A549 (cell line): ENCODE measurements around the gene TMEM164. TPM values are rescaled to one million over a fixed set of nuclear protein-coding genes. Genes with fewer than 3 reads are reported as not detected.

Source experiments
- ATAC-seq, 2 experiments: fragments of 200-7000 bp in 1 of 2; fragments of >200 bp in 1 of 2; cut with Nextera tagmentation in 1 of 2; cut with Tn5 transposase in 1 of 2; 3 replicates each; pipeline versions ENCODE4 v1.8.0 to v1.9.1; 2018 to 2020; ENCODE audit warnings: mild to moderate bottlenecking in 1 of 2, moderate library complexity in 1 of 2
- CTCF ChIA-PET: fragments of 300-600 bp; sonication (Branson Sonifier 250); formaldehyde crosslinking; extraction: SDS; loops from one replicate; lab custom pipeline; 2021; ENCODE audit warnings: antibody characterized with exemption, inconsistent platforms; lab: Yijun Ruan, JAX
- POLR2A ChIA-PET: fragments of 350-600 bp; formaldehyde crosslinking; extraction: SDS; loops from one replicate; lab custom pipeline; 2021; ENCODE audit warnings: antibody characterized with exemption, inconsistent platforms; lab: Yijun Ruan, JAX
- DNase-seq, 2 experiments: peaks; one replicate each; pipeline versions ENCODE4 v3.0.0 to v3.0.0-alpha.2; 2011 to 2016; ENCODE audit warnings: low read depth in 1 of 2, low spot score in 1 of 2
- FAIRE-seq: peaks from 2 replicates; lab custom pipeline; 2011; peaks lifted over from hg19 to GRCh38; lab: Jason Lieb, UNC
- H3K27ac ChIP-seq, 2 experiments: fragments of >200 bp; sonication (Bioruptor Twin); formaldehyde crosslinking; 3 replicates each; pipeline ENCODE4 v1.5.1; 2016 to 2017
- H3K4me1 ChIP-seq: fragments of >200 bp; sonication (Bioruptor Twin); formaldehyde crosslinking; 3 replicates; pipeline ENCODE4 v1.6.1; 2016
- H3K4me2 ChIP-seq: fragments of >200 bp; sonication (Bioruptor Twin); formaldehyde crosslinking; 3 replicates; pipeline ENCODE4 v1.6.1; 2016
- H3K4me3 ChIP-seq: fragments of >200 bp; sonication (Bioruptor Twin); formaldehyde crosslinking; 3 replicates; pipeline ENCODE4 v1.5.1; 2016
- H3K9me3 ChIP-seq: fragments of >200 bp; sonication (Bioruptor Twin); formaldehyde crosslinking; 3 replicates; pipeline ENCODE4 v1.6.1; 2016
- BHLHE40 ChIP-seq: IDR thresholded peaks from 2 replicates; pipeline ENCODE4 v1.6.1; 2012; ENCODE audit warnings: low read depth, low read length, inconsistent platforms
- CEBPB ChIP-seq, 2 experiments: fragments of >200 bp in 1 of 2; sonication (Bioruptor Twin) in 1 of 2; formaldehyde crosslinking in 1 of 2; IDR thresholded peaks; 2 replicates each; pipeline ENCODE4 v1.6.1; 2012 to 2016
- CHD2 ChIP-seq: fragments of 150-350 bp; IDR thresholded peaks from 2 replicates; pipeline ENCODE4 v1.6.1; 2014; ENCODE audit warnings: low read length; ENCODE audit not compliant: partially characterized antibody
- CHD4 ChIP-seq: fragments of 200-600 bp; sonication (generic); IDR thresholded peaks from 2 replicates; pipeline ENCODE4 v1.6.1; 2016; ENCODE audit warnings: antibody characterized with exemption, mild to moderate bottlenecking, borderline replicate concordance
- EHF ChIP-seq: fragments of 250-450 bp; sonication (Bioruptor Pico); IDR thresholded peaks from 2 replicates; pipeline ENCODE4 v1.5.0; 2020; ENCODE audit warnings: mild to moderate bottlenecking
- EP300 ChIP-seq, 2 experiments: fragments of >200 bp; sonication (Bioruptor Twin); formaldehyde crosslinking; IDR thresholded peaks; 2 replicates in 1 of 2; 3 replicates in 1 of 2; pipeline ENCODE4 v1.6.1; 2016 to 2017
- ESRRA ChIP-seq: fragments of 150-350 bp; IDR thresholded peaks from 2 replicates; pipeline ENCODE4 v1.6.1; 2014; ENCODE audit warnings: mild to moderate bottlenecking, low read length, borderline replicate concordance
- FOSB ChIP-seq: fragments of 250-450 bp; sonication (Bioruptor Pico); IDR thresholded peaks from 2 replicates; pipeline ENCODE4 v1.5.0; 2020; ENCODE audit warnings: mild to moderate bottlenecking, moderate library complexity
- FOXS1 ChIP-seq: fragments of 250-450 bp; sonication (Bioruptor Pico); IDR thresholded peaks from 2 replicates; pipeline ENCODE4 v1.5.0; 2020; ENCODE audit warnings: mild to moderate bottlenecking, moderate library complexity
- HDAC2 ChIP-seq: fragments of 200-600 bp; sonication (generic); IDR thresholded peaks from 2 replicates; pipeline ENCODE4 v1.6.1; 2016
- HOXA7 ChIP-seq: fragments of 250-450 bp; sonication (Bioruptor Pico); IDR thresholded peaks from 2 replicates; pipeline ENCODE4 v1.5.0; 2020; ENCODE audit warnings: mild to moderate bottlenecking, moderate library complexity
- HOXB5 ChIP-seq: fragments of 250-450 bp; sonication (Bioruptor Pico); IDR thresholded peaks from 2 replicates; pipeline ENCODE4 v1.5.0; 2020; ENCODE audit warnings: mild to moderate bottlenecking, moderate library complexity
- JUNB ChIP-seq: fragments of >200 bp; sonication (Bioruptor Twin); formaldehyde crosslinking; IDR thresholded peaks from 2 replicates; pipeline ENCODE4 v1.6.1; 2016
- KDM1A ChIP-seq: fragments of 200-600 bp; sonication (generic); IDR thresholded peaks from 2 replicates; pipeline ENCODE4 v1.6.1; 2016; ENCODE audit warnings: low read depth, mild to moderate bottlenecking
- KDM5A ChIP-seq: fragments of 200-600 bp; sonication (generic); IDR thresholded peaks from 2 replicates; pipeline ENCODE4 v1.6.1; 2016; ENCODE audit warnings: antibody characterized with exemption, mild to moderate bottlenecking
- MAFK ChIP-seq: fragments of 450-650 bp; IDR thresholded peaks from 2 replicates; pipeline ENCODE4 v1.6.1; 2014; ENCODE audit not compliant: partially characterized antibody
- MAZ ChIP-seq: fragments of 150-350 bp; IDR thresholded peaks from 2 replicates; pipeline ENCODE4 v1.6.1; 2014; ENCODE audit warnings: antibody characterized with exemption, low read depth, low read length, borderline replicate concordance
- MYC ChIP-seq: IDR thresholded peaks from 2 replicates; pipeline ENCODE4 v1.6.1; 2012; ENCODE audit warnings: mild to moderate bottlenecking, inconsistent platforms, low read length, improper control_type of control experiment, borderline replicate concordance
- NFE2L2 ChIP-seq: fragments of 150-350 bp; conservative IDR thresholded peaks from 2 replicates; pipeline ENCODE4 v1.6.1; 2014; ENCODE audit warnings: low read length
- NPAS2 ChIP-seq: fragments of 250-450 bp; sonication (Bioruptor Pico); IDR thresholded peaks from 2 replicates; pipeline ENCODE4 v1.8.0; 2022; ENCODE audit warnings: mild to moderate bottlenecking, moderate library complexity, borderline replicate concordance
- NR3C1 ChIP-seq: fragments of >200 bp; sonication (Bioruptor Twin); formaldehyde crosslinking; IDR thresholded peaks from 3 replicates; pipeline ENCODE4 v1.6.1; 2017
- PHF8 ChIP-seq: fragments of 200-600 bp; sonication (generic); IDR thresholded peaks from 2 replicates; pipeline ENCODE4 v1.6.1; 2016; ENCODE audit warnings: low read depth, mild to moderate bottlenecking, antibody characterized with exemption, moderate library complexity, borderline replicate concordance
- POLR2A ChIP-seq: IDR thresholded peaks from 2 replicates; pipeline ENCODE4 v1.6.1; 2012; ENCODE audit warnings: mild to moderate bottlenecking, low read length
- POLR2AphosphoS2 ChIP-seq: conservative IDR thresholded peaks from 2 replicates; pipeline ENCODE4 v1.6.1; 2012; ENCODE audit warnings: low read length, improper control_type of control experiment, inconsistent platforms
- RAD21 ChIP-seq, 2 experiments: fragments of >200 bp in 1 of 2; sonication (Bioruptor Twin) in 1 of 2; formaldehyde crosslinking in 1 of 2; IDR thresholded peaks in 1 of 2; conservative IDR thresholded peaks in 1 of 2; 2 replicates in 1 of 2; 3 replicates in 1 of 2; pipeline ENCODE4 v1.6.1; 2012 to 2018; ENCODE audit warnings: inconsistent platforms in 1 of 2
- RCOR1 ChIP-seq: fragments of 150-350 bp; IDR thresholded peaks from 2 replicates; pipeline ENCODE4 v1.6.1; 2014; ENCODE audit warnings: antibody characterized with exemption, low read length, low read depth
- RFX5 ChIP-seq: fragments of 450-650 bp; IDR thresholded peaks from 2 replicates; pipeline ENCODE4 v1.7.1; 2014; ENCODE audit warnings: antibody characterized with exemption, mild to moderate bottlenecking, moderate library complexity
- RNF2 ChIP-seq: fragments of 200-600 bp; sonication (generic); IDR thresholded peaks from 2 replicates; pipeline ENCODE4 v1.6.1; 2016; ENCODE audit warnings: low read depth, mild to moderate bottlenecking, antibody characterized with exemption, moderate library complexity, borderline replicate concordance
- TP53 ChIP-seq: fragments of 250-450 bp; sonication (Bioruptor Pico); IDR thresholded peaks from 2 replicates; pipeline ENCODE4 v1.5.0; 2021; ENCODE audit warnings: mild to moderate bottlenecking, moderate library complexity
- WGBS: methylation state at CpG from one replicate; pipeline ENCODE4 v1.1.6; 2017; ENCODE audit errors: missing lambda C conversion rate; 5-methylcytosine and 5-hydroxymethylcytosine counted together
- polyA plus RNA-seq, 4 experiments: library from polyadenylated mRNA; depleted of rRNA in 3 of 4; stranded (reverse); fragments of >200 nt; fragmentation: RNase III in 1 of 4; extraction: RNeasy Plus Mini Kit Qiagen cat#74134 plus additional on column Dnase treatment in 1 of 4; gene quantifications; 2 replicates in 3 of 4; 3 replicates in 1 of 4; pipeline ENCODE4 v1.2.3, GENCODE V29; 2011 to 2017
- TF ChIP-seq, protein P1 (sequence below): fragments of 450-650 bp; IDR thresholded peaks from 2 replicates; pipeline ENCODE4 v1.6.1; 2014; ENCODE audit warnings: antibody characterized with exemption
- TF ChIP-seq, protein P2 (sequence below): IDR thresholded peaks from 2 replicates; pipeline ENCODE4 v1.6.1; 2012
- TF ChIP-seq, protein P3 (sequence below): fragments of >200 bp; sonication (Bioruptor Twin); formaldehyde crosslinking; IDR thresholded peaks from 3 replicates; pipeline ENCODE4 v1.6.1; 2016
- TF ChIP-seq, protein P4 (sequence below): fragments of 250-450 bp; sonication (Bioruptor Pico); IDR thresholded peaks from 2 replicates; pipeline ENCODE4 v1.5.0; 2020; ENCODE audit warnings: low read depth, mild to moderate bottlenecking, moderate library complexity
- TF ChIP-seq, protein P5 (sequence below): fragments of 200-600 bp; sonication (generic); IDR thresholded peaks from 2 replicates; pipeline ENCODE4 v1.6.1; 2016; ENCODE audit warnings: antibody characterized with exemption, mild to moderate bottlenecking, moderate library complexity
- TF ChIP-seq, protein P6 (sequence below): IDR thresholded peaks from 2 replicates; pipeline ENCODE4 v1.6.1; 2012

Gene TMEM164
- polyA plus RNA-seq, 2 of the 4 experiments (the other 2 are of a cell fraction): 32.0 to 43.7 TPM

DNA sequence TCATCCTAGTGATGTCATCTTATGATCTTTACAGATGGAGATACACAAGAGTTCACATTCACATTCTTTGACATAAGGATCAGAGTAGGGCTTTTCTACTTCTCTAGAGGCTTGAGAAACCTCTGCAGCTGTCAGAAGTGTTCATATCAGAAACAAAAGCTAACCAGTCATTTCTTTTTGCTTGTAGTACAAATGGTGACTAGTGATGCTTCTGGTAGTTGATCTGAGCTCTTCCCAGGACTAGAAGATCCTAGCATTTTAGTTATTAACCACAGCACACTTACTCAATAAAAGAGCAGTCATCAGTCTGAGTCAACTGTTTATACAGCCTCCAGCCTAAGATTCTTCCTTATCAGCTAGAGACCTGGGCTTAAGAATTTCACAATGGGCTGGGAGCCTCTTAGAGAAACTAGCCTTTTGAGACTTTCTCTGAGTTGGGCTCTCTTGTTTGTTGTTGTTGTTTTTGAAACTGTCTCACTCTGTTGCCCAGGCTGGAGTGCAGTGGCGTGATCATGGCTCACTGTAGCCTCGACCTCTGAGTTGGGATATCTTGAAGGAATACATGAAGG, 84.1 kb downstream of the TMEM164 start:
- POLR2A ChIA-PET: interaction anchor here (0.5 to 2.8 kb wide), 6 partner anchors 35 to 133 kb away, joined by 3 to 32 read pairs (median 3); partner anchors contain the start of gene TMEM164
- Histone ChIP-seq H3K9me3 (no peaks in the 10 kb centered on the region), H3K4me2 (peak overlapping the region; percentile 96), H3K27ac (peak overlapping the region; percentile 96 to 99), H3K4me3 (no peak overlapping the region; the same call in 1 of the 3 replicates), H3K4me1 (peaks cover 72% of the 10 kb centered on the region)
- ATAC-seq: peak; percentile 84 to 86
- peak; percentile 72 to 94 for DNase-seq
- 0% methylated on average over 2 of the region's 2 CpGs for whole genome bisulfite sequencing
- CTCF ChIA-PET: interaction anchor here (0.9 to 1.8 kb wide), 4 partner anchors 39 to 373 kb away, joined by 3 to 9 read pairs (median 4); no protein-coding TSS in a partner anchor
- FAIRE-seq: no peak
- no peak for TF ChIP-seq ESRRA
- TF ChIP-seq POLR2AphosphoS2: no peak
- TF ChIP-seq MAZ: no peak
- no peak for TF ChIP-seq NPAS2
- no peak for TF ChIP-seq PHF8
- TF ChIP-seq, protein P1, sequence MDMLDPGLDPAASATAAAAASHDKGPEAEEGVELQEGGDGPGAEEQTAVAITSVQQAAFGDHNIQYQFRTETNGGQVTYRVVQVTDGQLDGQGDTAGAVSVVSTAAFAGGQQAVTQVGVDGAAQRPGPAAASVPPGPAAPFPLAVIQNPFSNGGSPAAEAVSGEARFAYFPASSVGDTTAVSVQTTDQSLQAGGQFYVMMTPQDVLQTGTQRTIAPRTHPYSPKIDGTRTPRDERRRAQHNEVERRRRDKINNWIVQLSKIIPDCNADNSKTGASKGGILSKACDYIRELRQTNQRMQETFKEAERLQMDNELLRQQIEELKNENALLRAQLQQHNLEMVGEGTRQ: no peak
- TF ChIP-seq POLR2A: no peak
- TF ChIP-seq KDM1A: no peak
- no peak for TF ChIP-seq HDAC2
- no peak for TF ChIP-seq RCOR1
- peak; percentile 93 to 97 for TF ChIP-seq CEBPB (IDR thresholded peaks at IDR 0.05)
- TF ChIP-seq, protein P2, sequence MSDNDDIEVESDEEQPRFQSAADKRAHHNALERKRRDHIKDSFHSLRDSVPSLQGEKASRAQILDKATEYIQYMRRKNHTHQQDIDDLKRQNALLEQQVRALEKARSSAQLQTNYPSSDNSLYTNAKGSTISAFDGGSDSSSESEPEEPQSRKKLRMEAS: peak; percentile 34
- TF ChIP-seq TP53 (CRISPR knock-in tag): no peak
- TF ChIP-seq, protein P3, sequence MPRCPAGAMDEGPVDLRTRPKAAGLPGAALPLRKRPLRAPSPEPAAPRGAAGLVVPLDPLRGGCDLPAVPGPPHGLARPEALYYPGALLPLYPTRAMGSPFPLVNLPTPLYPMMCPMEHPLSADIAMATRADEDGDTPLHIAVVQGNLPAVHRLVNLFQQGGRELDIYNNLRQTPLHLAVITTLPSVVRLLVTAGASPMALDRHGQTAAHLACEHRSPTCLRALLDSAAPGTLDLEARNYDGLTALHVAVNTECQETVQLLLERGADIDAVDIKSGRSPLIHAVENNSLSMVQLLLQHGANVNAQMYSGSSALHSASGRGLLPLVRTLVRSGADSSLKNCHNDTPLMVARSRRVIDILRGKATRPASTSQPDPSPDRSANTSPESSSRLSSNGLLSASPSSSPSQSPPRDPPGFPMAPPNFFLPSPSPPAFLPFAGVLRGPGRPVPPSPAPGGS: peak; percentile 37; the same call in 1 of the 3 replicates
- TF ChIP-seq, protein P4, sequence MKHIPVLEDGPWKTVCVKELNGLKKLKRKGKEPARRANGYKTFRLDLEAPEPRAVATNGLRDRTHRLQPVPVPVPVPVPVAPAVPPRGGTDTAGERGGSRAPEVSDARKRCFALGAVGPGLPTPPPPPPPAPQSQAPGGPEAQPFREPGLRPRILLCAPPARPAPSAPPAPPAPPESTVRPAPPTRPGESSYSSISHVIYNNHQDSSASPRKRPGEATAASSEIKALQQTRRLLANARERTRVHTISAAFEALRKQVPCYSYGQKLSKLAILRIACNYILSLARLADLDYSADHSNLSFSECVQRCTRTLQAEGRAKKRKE: no peak
- TF ChIP-seq RNF2: no peak
- peak; percentile 1 for TF ChIP-seq MAFK
- TF ChIP-seq BHLHE40: no peak
- TF ChIP-seq, protein P5, sequence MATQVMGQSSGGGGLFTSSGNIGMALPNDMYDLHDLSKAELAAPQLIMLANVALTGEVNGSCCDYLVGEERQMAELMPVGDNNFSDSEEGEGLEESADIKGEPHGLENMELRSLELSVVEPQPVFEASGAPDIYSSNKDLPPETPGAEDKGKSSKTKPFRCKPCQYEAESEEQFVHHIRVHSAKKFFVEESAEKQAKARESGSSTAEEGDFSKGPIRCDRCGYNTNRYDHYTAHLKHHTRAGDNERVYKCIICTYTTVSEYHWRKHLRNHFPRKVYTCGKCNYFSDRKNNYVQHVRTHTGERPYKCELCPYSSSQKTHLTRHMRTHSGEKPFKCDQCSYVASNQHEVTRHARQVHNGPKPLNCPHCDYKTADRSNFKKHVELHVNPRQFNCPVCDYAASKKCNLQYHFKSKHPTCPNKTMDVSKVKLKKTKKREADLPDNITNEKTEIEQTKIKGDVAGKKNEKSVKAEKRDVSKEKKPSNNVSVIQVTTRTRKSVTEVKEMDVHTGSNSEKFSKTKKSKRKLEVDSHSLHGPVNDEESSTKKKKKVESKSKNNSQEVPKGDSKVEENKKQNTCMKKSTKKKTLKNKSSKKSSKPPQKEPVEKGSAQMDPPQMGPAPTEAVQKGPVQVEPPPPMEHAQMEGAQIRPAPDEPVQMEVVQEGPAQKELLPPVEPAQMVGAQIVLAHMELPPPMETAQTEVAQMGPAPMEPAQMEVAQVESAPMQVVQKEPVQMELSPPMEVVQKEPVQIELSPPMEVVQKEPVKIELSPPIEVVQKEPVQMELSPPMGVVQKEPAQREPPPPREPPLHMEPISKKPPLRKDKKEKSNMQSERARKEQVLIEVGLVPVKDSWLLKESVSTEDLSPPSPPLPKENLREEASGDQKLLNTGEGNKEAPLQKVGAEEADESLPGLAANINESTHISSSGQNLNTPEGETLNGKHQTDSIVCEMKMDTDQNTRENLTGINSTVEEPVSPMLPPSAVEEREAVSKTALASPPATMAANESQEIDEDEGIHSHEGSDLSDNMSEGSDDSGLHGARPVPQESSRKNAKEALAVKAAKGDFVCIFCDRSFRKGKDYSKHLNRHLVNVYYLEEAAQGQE: no peak
- no peak for TF ChIP-seq NR3C1
- no peak for TF ChIP-seq NFE2L2
- TF ChIP-seq, protein P6, sequence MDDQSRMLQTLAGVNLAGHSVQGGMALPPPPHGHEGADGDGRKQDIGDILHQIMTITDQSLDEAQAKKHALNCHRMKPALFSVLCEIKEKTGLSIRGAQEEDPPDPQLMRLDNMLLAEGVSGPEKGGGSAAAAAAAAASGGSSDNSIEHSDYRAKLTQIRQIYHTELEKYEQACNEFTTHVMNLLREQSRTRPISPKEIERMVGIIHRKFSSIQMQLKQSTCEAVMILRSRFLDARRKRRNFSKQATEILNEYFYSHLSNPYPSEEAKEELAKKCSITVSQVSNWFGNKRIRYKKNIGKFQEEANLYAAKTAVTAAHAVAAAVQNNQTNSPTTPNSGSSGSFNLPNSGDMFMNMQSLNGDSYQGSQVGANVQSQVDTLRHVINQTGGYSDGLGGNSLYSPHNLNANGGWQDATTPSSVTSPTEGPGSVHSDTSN: no peak
- peak; percentile 59 to 75; a peak in 3 of 5 replicates for TF ChIP-seq EP300 (IDR thresholded peaks at IDR 0.05)
- TF ChIP-seq FOXS1 (CRISPR knock-in tag): peak; percentile 43; the same call in 1 of the 2 replicates
- TF ChIP-seq EHF (CRISPR knock-in tag): no peak
- TF ChIP-seq HOXA7 (CRISPR knock-in tag): no peak
- no peak for TF ChIP-seq KDM5A
- no peak for TF ChIP-seq HOXB5
- peak; percentile 44; the same call in 1 of the 2 replicates for TF ChIP-seq RFX5
- no peak for TF ChIP-seq MYC
- TF ChIP-seq FOSB (CRISPR knock-in tag): no peak
- TF ChIP-seq RAD21 (conservative IDR thresholded peaks at IDR 0.05 in 1 of 2, IDR thresholded peaks at IDR 0.05 in 1 of 2): no peak; a peak in 1 of 5 replicates
- TF ChIP-seq JUNB: peak; percentile 75
- no peak for TF ChIP-seq CHD4
- no peak for TF ChIP-seq CHD2
